ENCODE data around the gene PSAT1. TPM values are rescaled to one million over a fixed set of nuclear protein-coding genes. Genes with fewer than 3 reads are reported as not detected.

The PSAT1 gene
- total and polyA plus RNA-seq, 2 of the 4 experiments (the other 2 are of a cell fraction): 77.2 to 88.4 TPM

DNA sequence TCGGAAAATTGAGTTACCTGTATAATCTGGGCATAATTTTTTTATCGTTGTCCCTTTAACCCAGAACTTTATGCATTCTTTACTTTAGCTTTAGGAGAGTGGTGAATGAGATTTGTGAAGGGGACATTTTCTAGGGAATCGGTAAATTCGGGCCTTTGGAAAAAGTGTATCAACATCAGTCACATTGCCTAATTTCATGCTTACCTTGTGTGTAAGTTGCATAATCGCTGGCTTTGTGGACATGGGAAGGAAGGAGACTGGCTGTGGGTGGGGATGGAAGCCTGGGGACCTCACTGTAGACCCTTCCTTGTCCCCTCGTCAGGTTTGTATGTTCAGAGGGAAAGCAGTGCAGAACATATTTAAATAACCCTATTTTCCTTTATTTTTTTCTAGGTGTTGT lies 3.3 kb downstream of the PSAT1 start:
- no peak overlapping the region for H3K56ac ChIP-seq (ENCODE audit: extremely low read depth, insufficient read depth, low read length)
- H2BK20ac ChIP-seq (ENCODE audit: low read depth, low read length): no peak overlapping the region
- no peak overlapping the region for H3K4me3 ChIP-seq (ENCODE audit: insufficient read depth, low read depth, low read length)
- ATAC-seq (ENCODE audit: low read depth): no peak
- H3K14ac ChIP-seq (replicated peaks; ENCODE audit: low read depth, low read length): no peak overlapping the region
- no peak overlapping the region for H4K5ac ChIP-seq (ENCODE audit: low read depth, low read length)
- peaks cover 2% of the 10 kb centered on the region; the same call in 1 of the 2 replicates for H3K9me1 ChIP-seq (ENCODE audit: insufficient read depth, low read length)
- H3K79me1 ChIP-seq (ENCODE audit: low read depth in 1 of 2, low read length in 2 of 2): peaks cover 14 to 56% of the 10 kb centered on the region in 2 experiments; a peak in 3 of 4 replicates
- ChIA-PET CTCF (no interaction called here), POLR2A (ENCODE audit: unreplicated experiment) (no interaction called here)
- no peak overlapping the region for H2BK5ac ChIP-seq (ENCODE audit: low read depth, low read length, poor library complexity, severe bottlenecking)
- no peak overlapping the region for H3K4me2 ChIP-seq (ENCODE audit: low read depth, low read length)
- H3K4ac ChIP-seq (ENCODE audit: low read depth, low read length): no peak overlapping the region
- no peak overlapping the region for H2AK9ac ChIP-seq (replicated peaks; ENCODE audit: low read depth, low read length, poor library complexity)
- no peaks in the 10 kb centered on the region for H3K27me3 ChIP-seq (ENCODE audit: control insufficient read depth, insufficient read depth, low read length)
- peaks cover 36% of the 10 kb centered on the region; the same call in 1 of the 2 replicates for H4K20me1 ChIP-seq (ENCODE audit: insufficient read depth, low read length)
- no peak overlapping the region for H4K91ac ChIP-seq (ENCODE audit: insufficient read depth, low read depth, low read length)
- H2BK15ac ChIP-seq (ENCODE audit: low read depth, low read length): no peak overlapping the region
- in situ Hi-C loops (cut with MboI; ENCODE audit: low sequenced_read_pairs) (no loop called here), intact Hi-C loops (cut with micrococcal nuclease) (no loop called here), dilution Hi-C loops (cut with HindIII; ENCODE audit: low sequenced_read_pairs, unreplicated experiment) (no loop called here)
- BruUV-seq (replicated peaks): no TSS peak
- no peak overlapping the region for H3K27ac ChIP-seq (ENCODE audit: insufficient read depth, low read length)
- H3K36me3 ChIP-seq (ENCODE audit: control insufficient read depth, insufficient read depth, low read length): peaks cover 16% of the 10 kb centered on the region
- WGBS, 2 experiments (ENCODE audit: extremely low coverage in 2 of 2, insufficient read length in 1 of 2): no CpG with 5 or more reads among the region's 6 CpGs
- H3K9me3 ChIP-seq (ENCODE audit: control insufficient read depth, insufficient read depth, low read length): no peaks in the 10 kb centered on the region
- no peak for DNase-seq
- no peak overlapping the region for H2AFZ ChIP-seq (replicated peaks; ENCODE audit: low read length, poor library complexity)
- H3K9ac ChIP-seq (ENCODE audit: low read depth, low read length): no peak overlapping the region
- H3K23ac ChIP-seq (ENCODE audit: low read depth, low read length): no peak overlapping the region
- H4K8ac ChIP-seq (ENCODE audit: low read depth in 2 of 2, low read length in 2 of 2): no peak overlapping the region
- no peak overlapping the region for H3K18ac ChIP-seq (ENCODE audit: low read depth, low read length)
- TF ChIP-seq CHD1 (IDR thresholded peaks at IDR 0.05; ENCODE audit: low read depth, low read length) (no peak), MAZ (IDR thresholded peaks at IDR 0.05; ENCODE audit: borderline replicate concordance, low read depth, low read length) (no peak), CEBPB (IDR thresholded peaks at IDR 0.05; ENCODE audit: low read depth, low read length) (0 out of 2 replicates have a peak, but pooled peaks have one; percentile 20), MAFK (IDR thresholded peaks at IDR 0.05; ENCODE audit: low read depth, low read length) (no peak), RAD21 (IDR thresholded peaks at IDR 0.05; ENCODE audit: low read length) (no peak)
- TF ChIP-seq, protein P1, sequence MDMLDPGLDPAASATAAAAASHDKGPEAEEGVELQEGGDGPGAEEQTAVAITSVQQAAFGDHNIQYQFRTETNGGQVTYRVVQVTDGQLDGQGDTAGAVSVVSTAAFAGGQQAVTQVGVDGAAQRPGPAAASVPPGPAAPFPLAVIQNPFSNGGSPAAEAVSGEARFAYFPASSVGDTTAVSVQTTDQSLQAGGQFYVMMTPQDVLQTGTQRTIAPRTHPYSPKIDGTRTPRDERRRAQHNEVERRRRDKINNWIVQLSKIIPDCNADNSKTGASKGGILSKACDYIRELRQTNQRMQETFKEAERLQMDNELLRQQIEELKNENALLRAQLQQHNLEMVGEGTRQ (IDR thresholded peaks at IDR 0.05; ENCODE audit: low read depth, low read length): no peak
- peaks cover 4% of the 10 kb centered on the region; the same call in 1 of the 2 replicates for H3K4me1 ChIP-seq (ENCODE audit: control insufficient read depth, insufficient read depth, low read length)
- no peak overlapping the region for H2AK5ac ChIP-seq (ENCODE audit: low read depth, low read length)
- H2BK120ac ChIP-seq (ENCODE audit: low read depth, low read length): no peak overlapping the region

Data from IMR-90 (cell line).